Immature natural killer cell (primary cell): ENCODE measurements around the gene FBP1. TPM values are rescaled to one million over a fixed set of nuclear protein-coding genes. Genes with fewer than 3 reads are reported as not detected.

Experiments
- DNase-seq, 3 donors: peaks; one replicate each; pipeline ENCODE4 v3.0.0; 2022; ENCODE audit warnings: mixed read lengths in 1 of 3
- H3K27ac Mint-ChIP-seq, 6 donors: one replicate each; pipeline ENCODE4 v1.8.0; 2020; ENCODE audit warnings: mixed read lengths in 6 of 6, mild to moderate bottlenecking in 5 of 6, inconsistent platforms in 4 of 6, moderate library complexity in 3 of 6
- H3K27me3 Mint-ChIP-seq, 3 donors: one replicate each; pipeline ENCODE4 v1.8.0; 2020 to 2021; ENCODE audit warnings: low read depth in 3 of 3, mild to moderate bottlenecking in 3 of 3, mixed read lengths in 3 of 3, moderate library complexity in 3 of 3, inconsistent platforms in 1 of 3
- H3K36me3 Mint-ChIP-seq, 3 donors: one replicate each; pipeline ENCODE4 v1.8.0; 2020; ENCODE audit warnings: mixed read lengths in 3 of 3, inconsistent platforms in 2 of 3, mild to moderate bottlenecking in 2 of 3
- H3K4me1 Mint-ChIP-seq, 2 donors: one replicate each; pipeline ENCODE4 v1.8.0; 2020; ENCODE audit warnings: inconsistent platforms in 2 of 2, mild to moderate bottlenecking in 2 of 2, mixed read lengths in 2 of 2, moderate library complexity in 1 of 2
- H3K4me3 Mint-ChIP-seq, 5 donors: one replicate each; pipeline ENCODE4 v1.8.0; 2020; ENCODE audit warnings: mild to moderate bottlenecking in 5 of 5, mixed read lengths in 5 of 5, inconsistent platforms in 3 of 5, moderate library complexity in 3 of 5
- H3K9me3 Mint-ChIP-seq, 6 donors: one replicate each; pipeline ENCODE4 v1.8.0; 2020; ENCODE audit warnings: mild to moderate bottlenecking in 6 of 6, mixed read lengths in 6 of 6, inconsistent platforms in 4 of 6, moderate library complexity in 3 of 6
- polyA plus RNA-seq, 3 donors: library from polyadenylated mRNA; unstranded; fragments of 300-500 nt; fragmentation: Illumina TruSeq; gene quantifications; one replicate each; pipeline ENCODE4 v1.2.3, GENCODE V29; 2021

The FBP1 gene
- polyA plus RNA-seq, 3 donors from 2014 or later: 17.8 to 25.5 (median 22.0) TPM

- peaks cover 6 to 15% of the 10 kb centered on the region in 2 donors for H3K4me1 Mint-ChIP-seq
- H3K27me3 Mint-ChIP-seq: peaks cover 7 to 10% (median 8%) of the 10 kb centered on the region in 3 donors
These were observed 29.2 kb upstream of the FBP1 start for GRCh38 chr9:94668418-94668927.

GRCh38 chr9:94666364-94667099 is 27.2 kb upstream of the FBP1 start:
- Mint-ChIP-seq H3K4me3 (no peak overlapping the region), H3K9me3 (no peaks in the 10 kb centered on the region), H3K36me3 (no peaks in the 10 kb centered on the region), H3K27me3 (peaks cover 7 to 14% (median 8%) of the 10 kb centered on the region in 3 donors), H3K4me1 (peaks cover 6 to 15% of the 10 kb centered on the region in 2 donors), H3K27ac (no peak overlapping the region)
- no peak for DNase-seq

More at GRCh38 chr9:94668418-94668927, 29.2 kb upstream of the FBP1 start:
- peak overlapping the region in 1 of 6 donors; percentile 61 for H3K27ac Mint-ChIP-seq
- H3K4me3 Mint-ChIP-seq: peak overlapping the region in 3 of 5 donors; percentile 36 to 92 (median 88)
- no peaks in the 10 kb centered on the region for H3K36me3 Mint-ChIP-seq
- H3K9me3 Mint-ChIP-seq: no peaks in the 10 kb centered on the region
- DNase-seq: no peak

GRCh38 chr9:94665613-94666012 is 26.3 kb upstream of the FBP1 start:
- Mint-ChIP-seq H3K4me1 (peaks cover 6 to 15% of the 10 kb centered on the region in 2 donors), H3K36me3 (no peaks in the 10 kb centered on the region), H3K9me3 (no peaks in the 10 kb centered on the region), H3K27me3 (peaks cover 8 to 14% (median 9%) of the 10 kb centered on the region in 3 donors), H3K27ac (no peak overlapping the region), H3K4me3 (no peak overlapping the region)
- no peak for DNase-seq

GRCh38 chr9:94664801-94665200 is 25.5 kb upstream of the FBP1 start:
- Mint-ChIP-seq H3K36me3 (no peaks in the 10 kb centered on the region), H3K27ac (no peak overlapping the region), H3K9me3 (no peaks in the 10 kb centered on the region), H3K27me3 (peaks cover 8 to 13% (median 9%) of the 10 kb centered on the region in 3 donors), H3K4me3 (no peak overlapping the region), H3K4me1 (peaks cover 6 to 12% of the 10 kb centered on the region in 2 donors)
- no peak for DNase-seq

- H3K4me3 Mint-ChIP-seq: no peak overlapping the region
- no peaks in the 10 kb centered on the region for H3K9me3 Mint-ChIP-seq
- peaks cover 7 to 13% (median 7%) of the 10 kb centered on the region in 3 donors for H3K27me3 Mint-ChIP-seq
- H3K4me1 Mint-ChIP-seq: peaks cover 0 to under 1% of the 10 kb centered on the region in 2 donors
- H3K27ac Mint-ChIP-seq: no peak overlapping the region
- H3K36me3 Mint-ChIP-seq: no peaks in the 10 kb centered on the region
- DNase-seq: no peak
These were observed 24.3 kb upstream of the FBP1 start for GRCh38 chr9:94663640-94664039.

GRCh38 chr9:94663140-94663539 is 23.8 kb upstream of the FBP1 start:
- no peak overlapping the region for H3K4me3 Mint-ChIP-seq
- H3K27ac Mint-ChIP-seq: no peak overlapping the region
- no peaks in the 10 kb centered on the region for H3K36me3 Mint-ChIP-seq
- H3K4me1 Mint-ChIP-seq: no peaks in the 10 kb centered on the region
- no peaks in the 10 kb centered on the region for H3K9me3 Mint-ChIP-seq
- DNase-seq: no peak
- H3K27me3 Mint-ChIP-seq: peaks cover 5 to 13% (median 7%) of the 10 kb centered on the region in 3 donors

GRCh38 chr9:94657021-94657725 is 17.9 kb upstream of the FBP1 start:
- Mint-ChIP-seq H3K9me3 (no peaks in the 10 kb centered on the region), H3K4me1 (peaks cover 19% of the 10 kb centered on the region in 2 donors), H3K27ac (peak overlapping the region in 1 of 6 donors; percentile 62), H3K36me3 (no peaks in the 10 kb centered on the region), H3K4me3 (peak overlapping the region in 1 of 5 donors; percentile 27), H3K27me3 (peaks cover 2 to 4% (median 2%) of the 10 kb centered on the region in 3 donors)
- no peak for DNase-seq

- H3K27ac Mint-ChIP-seq: peak overlapping the region; percentile 69 to 91 (median 83)
- peak overlapping the region; percentile 80 to 86 (median 80) for H3K4me3 Mint-ChIP-seq
- H3K9me3 Mint-ChIP-seq: no peaks in the 10 kb centered on the region
- DNase-seq: peak; percentile 32 to 57 (median 49)
- H3K36me3 Mint-ChIP-seq: no peaks in the 10 kb centered on the region
- peaks cover 3 to 6% (median 6%) of the 10 kb centered on the region in 3 donors for H3K27me3 Mint-ChIP-seq
- peaks cover 19% of the 10 kb centered on the region in 2 donors for H3K4me1 Mint-ChIP-seq
These were observed 16.9 kb upstream of the FBP1 start for GRCh38 chr9:94656200-94656599.

- DNase-seq: peak in 2 of 3 donors; percentile 6 to 19
- Mint-ChIP-seq H3K27ac (peak overlapping the region; percentile 69 to 91 (median 83)), H3K36me3 (no peaks in the 10 kb centered on the region), H3K4me3 (peak overlapping the region; percentile 80 to 86 (median 80)), H3K4me1 (peaks cover 19% of the 10 kb centered on the region in 2 donors), H3K9me3 (no peaks in the 10 kb centered on the region), H3K27me3 (peaks cover 2 to 6% (median 4%) of the 10 kb centered on the region in 3 donors)
These were observed 16.4 kb upstream of the FBP1 start for GRCh38 chr9:94655739-94656138.

GRCh38 chr9:94654165-94654894 is 15.0 kb upstream of the FBP1 start:
- no peak overlapping the region for H3K4me3 Mint-ChIP-seq
- peak overlapping the region in 2 of 6 donors; percentile 24 to 25 for H3K27ac Mint-ChIP-seq
- H3K27me3 Mint-ChIP-seq: peaks cover 2 to 6% (median 4%) of the 10 kb centered on the region in 3 donors
- no peak for DNase-seq
- H3K9me3 Mint-ChIP-seq: no peaks in the 10 kb centered on the region
- H3K4me1 Mint-ChIP-seq: peaks cover 19% of the 10 kb centered on the region in 2 donors
- H3K36me3 Mint-ChIP-seq: no peaks in the 10 kb centered on the region

GRCh38 chr9:94650949-94651348 is 11.6 kb upstream of the FBP1 start:
- no peak for DNase-seq
- Mint-ChIP-seq H3K27ac (no peak overlapping the region), H3K4me3 (no peak overlapping the region), H3K27me3 (peaks cover 2 to 10% (median 7%) of the 10 kb centered on the region in 3 donors), H3K4me1 (peaks cover 7 to 8% of the 10 kb centered on the region in 2 donors), H3K9me3 (no peaks in the 10 kb centered on the region), H3K36me3 (no peaks in the 10 kb centered on the region)

- H3K27ac Mint-ChIP-seq: no peak overlapping the region
- H3K9me3 Mint-ChIP-seq: no peaks in the 10 kb centered on the region
- H3K27me3 Mint-ChIP-seq: peaks cover 2 to 9% (median 7%) of the 10 kb centered on the region in 3 donors
- H3K4me3 Mint-ChIP-seq: no peak overlapping the region
- no peak for DNase-seq
- no peaks in the 10 kb centered on the region for H3K4me1 Mint-ChIP-seq
- no peaks in the 10 kb centered on the region for H3K36me3 Mint-ChIP-seq
These were observed 9.9 kb upstream of the FBP1 start for GRCh38 chr9:94649100-94649819.

GRCh38 chr9:94648185-94648584 is 8.9 kb upstream of the FBP1 start:
- no peaks in the 10 kb centered on the region for H3K9me3 Mint-ChIP-seq

More at GRCh38 chr9:94648185-94648584, 8.9 kb upstream of the FBP1 start:
- Mint-ChIP-seq H3K4me3 (no peak overlapping the region), H3K27ac (no peak overlapping the region), H3K36me3 (no peaks in the 10 kb centered on the region), H3K27me3 (peaks cover 2 to 9% (median 7%) of the 10 kb centered on the region in 3 donors), H3K4me1 (no peaks in the 10 kb centered on the region)
- no peak for DNase-seq
